ENCODE results near the gene DCP2. TPM values are rescaled to one million over a fixed set of nuclear protein-coding genes. Genes with fewer than 3 reads are reported as not detected.
"Not testable (repeated sequence)": the region's sequence is repeated elsewhere in the genome, so short reads cannot be mapped to it uniquely, and the experiment has no call there.

Gene DCP2
- total and polyA plus RNA-seq, 5 experiments from 2014 or later: 48.3 to 67.9 (median 53.0) TPM

DNA sequence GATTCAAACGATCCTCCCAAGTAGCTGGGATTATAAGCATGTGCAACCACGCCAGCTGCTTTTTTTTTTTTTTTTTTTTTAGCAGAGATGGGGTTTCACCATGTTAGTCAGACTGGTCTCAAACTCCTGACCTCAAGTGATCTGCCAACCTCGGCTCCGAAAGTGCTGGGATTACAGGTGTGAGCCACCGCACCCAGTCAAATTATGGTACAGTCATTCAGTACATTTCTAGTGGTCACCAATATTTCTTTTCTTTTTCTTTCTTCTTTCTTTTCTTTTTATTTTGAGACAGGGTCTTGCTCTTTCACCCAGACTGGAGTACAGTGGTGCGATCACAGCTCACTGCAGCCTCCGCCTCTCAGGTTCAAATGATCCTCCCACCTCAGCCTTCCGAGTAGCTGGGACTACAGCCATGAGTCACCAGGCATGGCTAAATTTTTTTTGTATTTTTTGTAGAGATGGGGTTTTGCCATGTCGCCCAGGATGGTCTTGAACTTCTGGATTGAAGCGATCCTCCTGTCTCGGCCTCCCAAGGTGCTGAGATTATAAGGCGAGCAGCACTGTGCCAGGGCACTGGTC lies 25.4 kb upstream of the DCP2 start:
- Mint-ChIP-seq H3K27ac (no peak overlapping the region), H3K9me3 (peaks cover 0 to 2% (median 0%) of the 10 kb centered on the region in 9 donors), H3K36me3 (no peaks in the 10 kb centered on the region), H3K27me3 (no peaks in the 10 kb centered on the region), H3K4me3 (no peak overlapping the region), H3K4me1 (peaks cover 0 to 5% (median 2%) of the 10 kb centered on the region in 4 donors)
- POLR2A ChIA-PET: no interaction called here
- DNase-seq (no peak), ATAC-seq (no peak)

DNA sequence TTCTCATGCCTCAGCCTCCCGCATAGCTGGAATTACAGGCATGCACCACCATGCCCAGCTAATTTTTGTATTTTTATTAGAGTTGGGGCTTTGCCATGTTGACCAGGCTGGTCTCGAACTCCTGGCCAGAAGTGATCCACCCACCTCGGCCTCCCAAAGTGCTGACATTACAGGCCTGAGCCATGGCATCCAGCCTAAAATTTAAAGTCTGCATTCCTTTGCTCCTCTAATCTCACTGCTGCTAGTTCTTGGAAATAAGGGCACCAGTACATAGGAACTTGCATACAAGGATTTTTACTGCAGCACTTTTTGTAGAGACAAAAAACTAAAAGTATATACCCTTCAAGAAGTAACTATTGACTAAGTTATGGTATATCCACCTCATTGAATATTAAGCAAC lies 20.0 kb upstream of the DCP2 start:
- Mint-ChIP-seq H3K4me3 (no peak overlapping the region), H3K36me3 (no peaks in the 10 kb centered on the region), H3K27me3 (no peaks in the 10 kb centered on the region), H3K4me1 (peaks cover 0 to 6% (median 4%) of the 10 kb centered on the region in 4 donors), H3K27ac (no peak overlapping the region), H3K9me3 (peaks cover 0 to 2% (median 0%) of the 10 kb centered on the region in 9 donors)
- DNase-seq: no peak
- POLR2A ChIA-PET: no interaction called here
- ATAC-seq: no peak

DNA sequence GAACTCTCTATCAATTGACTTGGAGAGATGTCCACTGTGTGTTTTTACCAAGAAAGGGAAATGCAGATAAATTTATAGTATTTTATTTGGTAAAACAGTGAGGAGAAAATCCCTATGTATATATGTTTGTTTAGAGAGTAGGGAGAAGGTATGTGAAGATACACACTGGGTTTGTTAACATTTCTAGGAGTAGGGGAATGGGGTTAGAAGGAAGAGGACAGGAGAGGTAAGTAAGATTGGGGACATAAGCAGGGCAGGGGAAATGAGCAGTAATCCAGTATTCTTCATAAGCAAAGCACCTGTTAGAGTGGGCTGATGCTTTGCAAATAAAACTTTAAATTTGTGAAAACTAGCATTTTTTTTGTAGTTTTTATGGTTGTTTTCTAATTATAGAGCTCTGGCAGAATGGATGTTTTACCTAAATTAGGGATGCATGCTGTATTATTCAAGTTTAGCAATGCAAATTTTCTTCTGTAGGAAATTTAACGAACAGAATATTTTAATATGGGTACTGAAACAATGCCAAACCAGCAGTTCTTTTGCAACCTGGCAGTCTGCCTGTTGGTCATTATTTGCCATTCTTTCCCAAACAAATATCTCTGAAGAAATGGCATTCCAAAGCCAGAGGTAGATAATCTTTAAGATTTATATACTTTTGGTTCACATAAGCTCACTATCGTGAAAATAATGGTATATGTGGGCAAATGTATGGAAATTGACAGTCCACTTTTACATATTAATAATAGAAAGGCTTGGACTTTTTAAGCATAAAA lies 19.4 kb upstream of the DCP2 start:
- Mint-ChIP-seq H3K4me3 (no peak overlapping the region), H3K27ac (no peak overlapping the region), H3K27me3 (no peaks in the 10 kb centered on the region), H3K4me1 (peaks cover 0 to 6% (median 4%) of the 10 kb centered on the region in 4 donors), H3K36me3 (no peaks in the 10 kb centered on the region), H3K9me3 (peaks cover 0 to 2% (median 0%) of the 10 kb centered on the region in 9 donors)
- ATAC-seq (no peak), DNase-seq (no peak)
- POLR2A ChIA-PET: interaction anchor here (0.7 kb wide), 1 partner anchor 828 kb away, joined by 3 read pairs; no protein-coding TSS in a partner anchor

DNA sequence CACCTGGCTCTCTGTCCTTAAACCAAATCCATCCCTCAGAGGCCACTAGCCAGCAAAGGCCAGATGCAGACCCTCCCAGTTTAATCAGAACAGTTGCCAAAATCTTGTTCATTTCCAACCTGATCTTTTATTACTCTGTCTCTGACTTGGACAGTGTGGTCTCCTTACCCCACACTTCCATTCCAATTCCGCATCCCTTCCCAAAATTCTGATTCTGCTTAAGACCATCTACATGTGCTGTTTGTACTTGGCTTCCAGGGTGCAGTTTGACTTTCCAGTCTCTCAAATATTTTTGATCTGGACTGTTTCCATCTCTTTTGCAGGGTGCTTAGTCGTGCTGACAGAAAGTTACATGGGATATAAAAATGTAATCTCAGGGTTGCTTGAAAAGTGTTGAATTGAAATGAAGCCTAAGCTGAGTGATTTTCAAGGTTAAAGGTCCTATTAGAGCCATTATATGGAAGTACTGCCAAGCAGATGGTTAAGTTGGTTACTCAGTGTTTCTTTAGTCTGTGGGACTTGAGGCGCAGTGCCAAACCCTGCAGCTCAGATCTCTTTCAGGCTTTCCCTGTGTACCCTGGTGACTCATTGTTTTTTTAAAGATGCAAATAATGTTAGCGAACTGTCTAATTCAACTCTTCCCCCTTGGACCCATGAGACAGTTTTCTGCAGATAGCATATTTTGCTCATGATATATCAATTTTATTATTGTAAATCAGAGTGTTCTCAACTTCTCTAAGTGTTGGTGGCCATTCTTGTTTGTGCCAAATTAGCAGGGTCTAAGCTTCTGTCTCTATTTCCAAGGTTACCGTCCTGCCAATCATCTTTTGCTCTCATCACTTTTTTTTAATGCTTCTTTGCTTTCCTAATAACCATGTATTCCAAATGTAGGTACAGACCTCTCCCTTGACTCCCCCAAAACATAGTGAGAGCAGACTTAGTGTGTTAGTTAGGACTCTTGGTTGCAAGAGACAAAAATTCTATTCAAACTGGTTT lies 18.2 kb upstream of the DCP2 start:
- no peaks in the 10 kb centered on the region for H3K27me3 Mint-ChIP-seq
- POLR2A ChIA-PET: no interaction called here
- no peak overlapping the region for H3K4me3 Mint-ChIP-seq
- H3K9me3 Mint-ChIP-seq: peaks cover 0 to 2% (median 0%) of the 10 kb centered on the region in 9 donors
- ATAC-seq: no peak
- H3K36me3 Mint-ChIP-seq: no peaks in the 10 kb centered on the region
- H3K4me1 Mint-ChIP-seq: peaks cover 3 to 8% (median 6%) of the 10 kb centered on the region in 4 donors
- no peak for DNase-seq
- no peak overlapping the region for H3K27ac Mint-ChIP-seq

DNA sequence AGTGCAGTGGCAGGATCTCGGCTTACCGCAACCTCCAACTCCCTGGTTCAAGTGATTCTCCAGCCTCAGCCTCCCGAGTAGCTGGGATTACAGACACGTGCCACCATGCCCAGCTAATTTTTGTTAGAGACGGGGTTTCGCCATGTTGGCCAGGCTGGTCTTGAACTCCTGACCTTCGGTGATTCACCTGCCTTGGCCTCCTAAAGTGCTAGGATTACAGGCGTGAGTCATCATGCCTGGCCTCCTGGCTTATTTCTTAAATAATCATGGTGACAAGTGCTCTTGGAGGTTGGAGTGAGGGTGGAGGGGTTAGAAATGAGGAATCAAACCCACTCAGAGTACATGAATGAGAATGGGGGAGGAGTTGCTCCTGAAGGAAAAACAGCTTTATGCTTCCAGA lies 16.7 kb upstream of the DCP2 start:
- not testable (repeated sequence) for DNase-seq, H3K27ac Mint-ChIP-seq, ATAC-seq, H3K36me3 Mint-ChIP-seq, H3K27me3 Mint-ChIP-seq, H3K9me3 Mint-ChIP-seq, H3K4me3 Mint-ChIP-seq
- POLR2A ChIA-PET: interaction anchor here (0.6 to 0.8 kb wide), 2 partner anchors 37 to 112 kb away, joined by 3 to 8 read pairs; no protein-coding TSS in a partner anchor
- H3K4me1 Mint-ChIP-seq: peaks cover 8 to 13% (median 11%) of the 10 kb centered on the region in 4 donors

DNA sequence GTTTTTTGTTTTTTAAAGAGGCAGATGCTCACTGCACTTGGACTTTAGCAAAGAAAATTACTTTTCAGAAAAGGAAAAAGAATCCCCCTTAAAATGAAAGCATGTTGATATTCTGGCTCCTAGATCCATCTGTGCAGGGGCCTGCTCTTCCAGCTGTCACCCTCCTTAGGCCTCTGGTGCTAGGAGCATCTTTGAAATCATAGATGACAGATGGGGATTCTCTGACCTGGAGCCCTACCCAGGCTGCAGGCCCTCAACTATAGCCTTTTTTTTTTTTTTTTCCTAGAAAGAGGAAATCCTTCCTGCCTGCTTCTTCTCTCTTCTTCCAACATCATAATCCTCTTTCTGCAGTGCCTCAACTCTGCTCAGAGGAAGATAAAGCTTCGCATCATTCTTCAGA lies 16.3 kb upstream of the DCP2 start:
- peaks cover 8 to 13% (median 11%) of the 10 kb centered on the region in 4 donors for H3K4me1 Mint-ChIP-seq
- H3K36me3 Mint-ChIP-seq: no peaks in the 10 kb centered on the region
- peak overlapping the region in 2 of 10 donors; percentile 1 to 71 for H3K27ac Mint-ChIP-seq

DNA sequence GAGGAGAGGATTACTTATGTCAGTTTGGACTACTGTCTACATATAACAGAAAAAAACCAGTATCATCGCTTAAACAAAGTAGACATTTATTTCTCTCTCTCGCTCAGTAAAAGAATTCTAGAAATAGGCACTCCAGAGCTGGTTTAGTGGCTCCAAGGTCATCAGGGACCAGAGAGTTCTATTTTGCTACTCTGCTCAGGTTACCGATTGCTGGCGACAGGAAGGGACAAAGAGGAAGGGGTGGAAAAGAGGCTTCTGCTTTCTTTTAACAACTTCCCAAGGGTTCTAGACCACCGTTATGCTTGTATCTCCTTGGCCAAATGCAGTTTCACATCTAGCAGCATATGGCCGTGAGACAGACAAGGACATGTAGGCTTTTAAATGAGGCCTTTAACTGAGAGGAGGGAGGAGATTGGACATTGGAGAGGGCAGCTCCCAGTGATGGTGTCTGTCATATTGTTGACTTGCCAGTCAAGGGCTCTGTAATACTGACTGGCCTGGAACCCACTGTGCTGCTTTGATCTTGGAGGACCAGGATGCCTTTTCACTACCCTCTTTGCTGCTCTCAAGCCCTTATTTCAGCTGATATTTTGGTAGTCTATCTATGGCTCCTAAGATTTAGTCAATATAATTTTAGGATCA lies 15.6 kb upstream of the DCP2 start:
- ATAC-seq (no peak), DNase-seq (no peak)
- POLR2A ChIA-PET: interaction anchor here (1.0 kb wide), 1 partner anchor 37 kb away, joined by 3 read pairs; no protein-coding TSS in a partner anchor
- no peaks in the 10 kb centered on the region for H3K27me3 Mint-ChIP-seq
- no peak overlapping the region for H3K4me3 Mint-ChIP-seq
- H3K27ac Mint-ChIP-seq: peak overlapping the region in 1 of 10 donors; percentile 1
- no peaks in the 10 kb centered on the region for H3K9me3 Mint-ChIP-seq
- no peaks in the 10 kb centered on the region for H3K36me3 Mint-ChIP-seq
- peaks cover 8 to 13% (median 11%) of the 10 kb centered on the region in 4 donors for H3K4me1 Mint-ChIP-seq

More for the DNA sequence above, 16.3 kb upstream of the DCP2 start:
- ATAC-seq: no peak
- POLR2A ChIA-PET: no interaction called here
- Mint-ChIP-seq H3K4me3 (no peak overlapping the region), H3K27me3 (no peaks in the 10 kb centered on the region), H3K9me3 (no peaks in the 10 kb centered on the region)
- DNase-seq: no peak

DNA sequence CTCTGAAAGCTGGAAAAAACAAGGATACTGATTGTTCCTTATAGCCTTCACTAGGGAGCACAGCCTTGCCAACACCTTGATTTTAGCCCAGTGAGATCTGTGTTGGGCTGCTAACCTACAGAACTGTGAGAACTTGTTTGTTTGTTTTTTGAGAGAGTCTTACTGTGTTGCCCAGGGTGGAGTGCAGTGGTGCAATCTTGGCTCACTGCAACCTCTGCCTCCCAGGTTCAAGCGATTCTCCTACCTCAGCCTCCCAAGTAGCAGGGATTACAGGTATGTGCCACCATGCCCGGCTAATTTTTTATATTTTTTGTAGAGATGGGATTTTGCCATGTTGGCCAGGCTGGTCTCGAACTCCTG lies 13.2 kb upstream of the DCP2 start:
- not testable (repeated sequence) for H3K9me3 Mint-ChIP-seq, DNase-seq, H3K36me3 Mint-ChIP-seq, H3K4me3 Mint-ChIP-seq, H3K27me3 Mint-ChIP-seq, H3K27ac Mint-ChIP-seq, ATAC-seq
- H3K4me1 Mint-ChIP-seq: peaks cover 8 to 13% (median 11%) of the 10 kb centered on the region in 4 donors
- POLR2A ChIA-PET: interaction anchor here (0.9 to 1.2 kb wide), 2 partner anchors 42 to 52 kb away, joined by 4 read pairs; partner anchors contain the start of gene REEP5

DNA sequence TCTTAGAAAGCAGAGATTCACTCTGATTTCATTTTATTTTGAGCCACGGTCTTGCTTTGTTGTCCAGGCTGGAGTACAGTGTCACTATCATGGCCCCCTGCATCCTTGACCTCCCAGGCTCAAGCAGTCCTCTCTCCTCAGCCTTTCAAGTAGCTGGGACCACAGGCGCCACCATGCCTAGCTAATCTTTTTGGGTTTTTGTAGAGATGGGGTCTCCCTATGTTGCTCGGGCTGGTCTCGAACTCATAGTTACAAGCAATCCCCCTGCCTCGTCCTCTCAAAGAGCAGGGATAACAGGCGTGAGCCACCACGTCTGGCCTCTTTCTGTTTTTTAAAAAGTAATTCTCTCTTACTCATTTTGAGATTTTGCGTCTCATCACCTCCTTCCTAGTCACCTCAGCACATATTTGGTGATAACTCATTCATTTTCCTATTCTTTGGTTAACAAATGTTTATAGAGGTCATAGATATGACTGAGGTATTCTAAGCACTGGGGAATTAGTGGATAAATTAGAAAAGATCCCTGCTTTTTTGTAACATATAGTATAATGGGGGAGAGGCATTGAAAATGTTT lies 10.8 kb upstream of the DCP2 start:
- no peak for ATAC-seq
- Mint-ChIP-seq H3K4me3 (no peak overlapping the region), H3K9me3 (no peaks in the 10 kb centered on the region), H3K27me3 (no peaks in the 10 kb centered on the region), H3K36me3 (no peaks in the 10 kb centered on the region), H3K27ac (no peak overlapping the region), H3K4me1 (peaks cover 5 to 11% (median 6%) of the 10 kb centered on the region in 4 donors)
- POLR2A ChIA-PET: no interaction called here
- no peak for DNase-seq

DNA sequence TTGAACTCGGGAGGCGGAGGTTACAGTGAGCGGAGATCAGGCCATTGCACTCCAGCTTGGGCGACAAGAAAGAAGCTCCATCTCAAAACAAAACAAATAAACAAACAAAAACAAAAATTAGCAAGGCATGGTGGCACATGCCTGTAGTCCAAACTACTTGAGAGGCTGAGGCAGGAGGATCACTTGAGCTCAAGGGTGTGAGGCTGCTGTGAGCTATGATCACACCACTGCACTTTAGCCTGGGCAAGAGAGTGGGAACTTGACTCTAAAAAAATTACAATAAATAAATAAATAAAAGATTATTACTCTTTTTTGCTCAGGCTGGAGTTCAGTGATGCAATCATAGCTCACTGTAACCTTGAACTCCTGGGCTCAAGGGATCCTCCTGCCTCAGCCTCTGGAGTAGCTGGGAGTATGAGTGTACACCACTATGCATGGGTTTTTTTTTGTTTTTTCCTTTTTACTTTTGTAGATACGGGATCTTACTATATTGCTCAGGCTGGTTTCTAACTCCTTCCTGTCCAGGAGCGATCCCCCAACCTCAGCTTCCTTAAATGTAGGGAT lies 9.0 kb upstream of the DCP2 start:
- POLR2A ChIA-PET: interaction anchor here (2.2 kb wide), 1 partner anchor 9 kb away, joined by 8 read pairs; the partner anchor contains the start of gene DCP2
- H3K27me3 Mint-ChIP-seq: no peaks in the 10 kb centered on the region

DNA sequence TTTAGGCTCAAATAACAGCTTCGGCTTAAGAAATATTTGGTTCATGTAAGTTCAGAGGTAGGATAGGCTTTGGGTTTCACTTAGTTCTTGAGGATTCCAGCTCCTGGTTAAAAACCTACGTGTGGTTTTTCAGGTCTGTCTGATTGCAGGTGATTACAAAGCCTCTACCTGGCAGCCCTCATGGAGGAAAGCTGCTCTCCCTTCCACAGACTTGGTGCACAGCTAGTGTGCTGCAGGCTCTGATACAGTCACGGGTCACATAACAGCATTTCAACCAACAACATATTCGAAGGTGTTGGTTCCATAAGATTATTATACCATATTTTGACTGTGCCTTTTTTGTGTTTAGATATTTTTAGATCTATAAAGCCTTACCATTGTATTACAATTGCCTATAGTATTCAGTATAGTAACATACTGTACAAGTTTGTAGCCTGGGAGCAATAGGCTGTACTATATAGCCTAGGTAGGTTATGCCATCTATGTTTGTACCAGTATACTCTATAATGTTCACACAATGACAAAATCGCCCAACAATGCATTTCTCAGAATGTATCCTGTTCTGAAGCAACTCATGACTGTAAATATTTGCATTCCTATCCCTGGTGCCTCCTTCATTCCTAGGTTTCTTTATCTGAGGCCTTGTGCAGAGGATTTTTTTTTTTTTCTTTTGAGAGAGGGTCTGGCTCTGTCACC lies 8.0 kb upstream of the DCP2 start:
- Mint-ChIP-seq H3K27ac (peak overlapping the region in 2 of 10 donors; percentile 4 to 25), H3K36me3 (no peaks in the 10 kb centered on the region), H3K4me1 (peaks cover 3 to 8% (median 6%) of the 10 kb centered on the region in 4 donors), H3K4me3 (no peak overlapping the region), H3K27me3 (no peaks in the 10 kb centered on the region), H3K9me3 (no peaks in the 10 kb centered on the region)
- ATAC-seq (no peak), DNase-seq (no peak)
- POLR2A ChIA-PET: interaction anchor here (0.7 to 2.2 kb wide), 2 partner anchors 8 to 77 kb away, joined by 4 to 8 read pairs; partner anchors contain the start of gene DCP2

More for the DNA sequence above, 9.0 kb upstream of the DCP2 start:
- H3K9me3 Mint-ChIP-seq: no peaks in the 10 kb centered on the region
- no peak for DNase-seq
- no peak for ATAC-seq
- H3K36me3 Mint-ChIP-seq: no peaks in the 10 kb centered on the region
- no peak overlapping the region for H3K27ac Mint-ChIP-seq
- H3K4me3 Mint-ChIP-seq: no peak overlapping the region
- peaks cover 5 to 11% (median 7%) of the 10 kb centered on the region in 4 donors for H3K4me1 Mint-ChIP-seq

Data from naive thymus-derived CD8-positive, alpha-beta T cell (primary cell).